H1 (cell line): ENCODE results near the gene PAQR4. TPM values are rescaled to one million over a fixed set of nuclear protein-coding genes. Genes with fewer than 3 reads are reported as not detected.

Experiments used
- TBP ChIP-seq: IDR thresholded peaks from 2 replicates; pipeline ENCODE4 v1.6.1; 2011; ENCODE audit warnings: low read depth, low read length, improper control_type of control experiment
- polyA plus RNA-seq, 7 experiments: library from polyadenylated mRNA; depleted of rRNA in 3 of 7; stranded (reverse) in 5 of 7; unstranded in 2 of 7; fragments of >200 nt in 5 of 7; fragments of 200-250 nt in 2 of 7; gene quantifications; 1 replicate in 5 of 7; 2 replicates in 1 of 7; 4 replicates in 1 of 7; pipeline versions ENCODE4 v1.2.1 to v1.2.3, GENCODE V29; 2011 to 2013; ENCODE audit warnings: missing spikeins in 2 of 7, mixed read lengths in 2 of 7
- total RNA-seq: library from RNA; stranded (reverse); fragmentation: NEBNext Ultra II Directional; extraction: Animal tissue kit (Norgen Biotek cat#: 25700); gene quantifications from 2 replicates; pipeline ENCODE4 v1.2.1, GENCODE V29; 2021

PAQR4 gene
- total and polyA plus RNA-seq, 2 of the 8 experiments (the other 6 are each of a cell fraction or from before 2014, with no cell fraction given), result 28.2 to 34.6 TPM

- no peak for TF ChIP-seq TBP
Observed at GRCh38 chr16:2974319-2975056, 5.3 kb downstream of the PAQR4 start (continued).
